OCI-LY1 (cell line): ENCODE results near the gene TPRKB.
"Not testable (repeated sequence)": the region's sequence is repeated elsewhere in the genome, so short reads cannot be mapped to it uniquely, and the experiment has no call there.

ENCODE experiments used
- H2AFZ ChIP-seq: fragments of 200-600 bp; sonication (generic), shearing (Covaris generic); 2 replicates; pipeline ENCODE4 v1.6.0; 2014; ENCODE audit warnings: antibody characterized with exemption, mild to moderate bottlenecking, low read length
- H3F3A ChIP-seq: fragments of 200-600 bp; sonication (generic), shearing (Covaris generic); 2 replicates; pipeline ENCODE4 v1.6.0; 2014; ENCODE audit warnings: mild to moderate bottlenecking, antibody characterized with exemption, low read length, moderate library complexity; ENCODE audit not compliant: insufficient read depth
- H3K27ac ChIP-seq: fragments of 200-600 bp; sonication (generic); 2 replicates; pipeline ENCODE4 v1.5.1; 2014; ENCODE audit warnings: low read length, mixed run types, mild to moderate bottlenecking, low read depth; ENCODE audit not compliant: poor library complexity, severe bottlenecking
- H3K27me3 ChIP-seq: fragments of 200-600 bp; sonication (generic); 2 replicates; pipeline ENCODE4 v1.6.0; 2014; ENCODE audit warnings: antibody characterized with exemption, mild to moderate bottlenecking, low read length, moderate library complexity; ENCODE audit not compliant: insufficient read depth
- H3K36me3 ChIP-seq: fragments of 200-600 bp; sonication (generic); 2 replicates; pipeline ENCODE4 v1.6.1; 2014; ENCODE audit warnings: mild to moderate bottlenecking, antibody characterized with exemption, low read length, moderate library complexity, mixed read lengths; ENCODE audit not compliant: insufficient read depth
- H3K4me1 ChIP-seq: fragments of 200-600 bp; sonication (generic); 2 replicates; pipeline ENCODE4 v1.5.1; 2014; ENCODE audit warnings: mild to moderate bottlenecking, low read length, moderate library complexity; ENCODE audit not compliant: insufficient read depth, severe bottlenecking
- H3K4me2 ChIP-seq: fragments of 200-600 bp; sonication (generic), shearing (Covaris generic); 2 replicates; pipeline ENCODE4 v1.6.1; 2014; ENCODE audit warnings: low read length
- H3K4me3 ChIP-seq: fragments of 200-600 bp; sonication (generic); 2 replicates; pipeline ENCODE4 v1.5.1; 2014; ENCODE audit warnings: low read length, low read depth, mild to moderate bottlenecking, mixed read lengths; ENCODE audit not compliant: poor library complexity, severe bottlenecking
- H3K79me2 ChIP-seq: fragments of 200-600 bp; shearing (Covaris generic); 2 replicates; pipeline ENCODE4 v1.6.1; 2016; ENCODE audit warnings: mixed run types, low read length, mixed read lengths; ENCODE audit not compliant: insufficient read depth
- H3K9ac ChIP-seq: fragments of 200-600 bp; sonication (generic), shearing (Covaris generic); 2 replicates; pipeline ENCODE4 v1.6.1; 2014; ENCODE audit warnings: mild to moderate bottlenecking, low read length, mixed read lengths
- H3K9me2 ChIP-seq: fragments of 200-600 bp; sonication (generic), shearing (Covaris generic); 2 replicates; pipeline ENCODE4 v1.6.1; 2014; ENCODE audit warnings: low read depth, mild to moderate bottlenecking, low read length, mixed read lengths
- H3K9me3 ChIP-seq: fragments of 200-600 bp; shearing (Covaris generic); 2 replicates; pipeline ENCODE4 v1.6.1; 2014; ENCODE audit warnings: low read length, mixed read lengths
- H4K20me1 ChIP-seq: fragments of 200-600 bp; sonication (generic), shearing (Covaris generic); 2 replicates; pipeline ENCODE4 v1.6.0; 2016; ENCODE audit warnings: mild to moderate bottlenecking, low read length; ENCODE audit not compliant: insufficient read depth
- EZH2 ChIP-seq: fragments of 200-600 bp; sonication (generic), shearing (Covaris generic); IDR thresholded peaks from 2 replicates; pipeline ENCODE4 v1.8.0; 2017; ENCODE audit warnings: borderline replicate concordance, mixed run types, mild to moderate bottlenecking, antibody characterized with exemption, low read length, moderate library complexity, mixed read lengths
- TF ChIP-seq, protein P1 (sequence below): fragments of 200-600 bp; sonication (generic), shearing (Covaris generic); IDR thresholded peaks from 2 replicates; pipeline ENCODE4 v1.5.1; 2017; ENCODE audit warnings: mild to moderate bottlenecking, antibody characterized with exemption, low read length, moderate library complexity, mixed read lengths

The TPRKB gene

DNA sequence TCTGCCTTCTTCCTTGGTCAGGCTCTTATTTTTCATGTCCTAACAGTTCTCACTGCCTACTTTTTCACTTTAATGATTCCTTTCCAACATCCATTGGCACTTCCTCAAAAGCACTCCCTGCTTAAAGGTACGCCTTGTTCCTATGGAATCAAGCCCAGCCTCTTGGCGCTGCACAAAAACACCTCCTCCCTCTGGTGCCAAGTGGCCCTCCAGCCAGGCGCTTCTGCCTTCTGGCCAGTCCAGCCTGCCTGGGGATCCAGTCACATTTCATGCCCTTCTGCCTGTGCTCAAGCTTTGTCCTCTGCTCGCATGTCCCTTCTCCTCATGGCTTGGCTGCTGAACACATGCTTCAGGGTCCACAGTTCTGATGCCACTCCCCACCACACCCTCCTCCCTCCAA lies 6.3 kb downstream of the TPRKB start:
- H3K9me2 ChIP-seq = no peaks in the 10 kb centered on the region
- no peak for TF ChIP-seq EZH2
- TF ChIP-seq, protein P1, sequence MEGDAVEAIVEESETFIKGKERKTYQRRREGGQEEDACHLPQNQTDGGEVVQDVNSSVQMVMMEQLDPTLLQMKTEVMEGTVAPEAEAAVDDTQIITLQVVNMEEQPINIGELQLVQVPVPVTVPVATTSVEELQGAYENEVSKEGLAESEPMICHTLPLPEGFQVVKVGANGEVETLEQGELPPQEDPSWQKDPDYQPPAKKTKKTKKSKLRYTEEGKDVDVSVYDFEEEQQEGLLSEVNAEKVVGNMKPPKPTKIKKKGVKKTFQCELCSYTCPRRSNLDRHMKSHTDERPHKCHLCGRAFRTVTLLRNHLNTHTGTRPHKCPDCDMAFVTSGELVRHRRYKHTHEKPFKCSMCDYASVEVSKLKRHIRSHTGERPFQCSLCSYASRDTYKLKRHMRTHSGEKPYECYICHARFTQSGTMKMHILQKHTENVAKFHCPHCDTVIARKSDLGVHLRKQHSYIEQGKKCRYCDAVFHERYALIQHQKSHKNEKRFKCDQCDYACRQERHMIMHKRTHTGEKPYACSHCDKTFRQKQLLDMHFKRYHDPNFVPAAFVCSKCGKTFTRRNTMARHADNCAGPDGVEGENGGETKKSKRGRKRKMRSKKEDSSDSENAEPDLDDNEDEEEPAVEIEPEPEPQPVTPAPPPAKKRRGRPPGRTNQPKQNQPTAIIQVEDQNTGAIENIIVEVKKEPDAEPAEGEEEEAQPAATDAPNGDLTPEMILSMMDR = no peak
- H3K9ac ChIP-seq = no peak overlapping the region
- no peak overlapping the region for H3K4me3 ChIP-seq
- no peaks in the 10 kb centered on the region for H3F3A ChIP-seq
- H3K9me3 ChIP-seq = no peaks in the 10 kb centered on the region
- no peak overlapping the region for H3K4me2 ChIP-seq
- peaks cover 62% of the 10 kb centered on the region for H3K36me3 ChIP-seq
- peaks cover 2% of the 10 kb centered on the region for H3K4me1 ChIP-seq
- H4K20me1 ChIP-seq = no peaks in the 10 kb centered on the region
- peaks cover 6% of the 10 kb centered on the region for H3K79me2 ChIP-seq
- H3K27ac ChIP-seq = no peak overlapping the region
- no peaks in the 10 kb centered on the region for H3K27me3 ChIP-seq
- no peak overlapping the region for H2AFZ ChIP-seq

DNA sequence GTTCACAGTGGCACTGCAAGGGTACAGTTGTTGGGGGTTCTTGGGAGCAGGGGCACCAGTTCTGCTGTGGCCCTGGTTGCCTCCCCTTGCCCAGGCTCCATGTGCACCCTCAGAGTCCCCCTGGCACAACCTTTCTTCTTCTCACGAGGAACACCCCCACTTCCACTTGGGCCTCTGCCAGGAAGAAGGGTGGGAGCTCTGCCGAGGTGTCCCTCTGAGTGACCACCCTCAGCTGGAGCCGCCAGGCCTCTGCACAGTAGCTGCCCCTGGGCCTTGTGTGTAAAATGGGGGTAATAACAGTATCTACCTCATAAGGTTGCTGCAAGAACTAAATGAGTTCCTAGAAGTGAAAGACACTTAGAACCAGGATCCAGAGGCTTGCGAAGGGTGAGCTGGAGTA lies 8.4 kb downstream of the TPRKB start:
- Histone ChIP-seq H3K4me1 (no peaks in the 10 kb centered on the region), H3K4me3 (no peak overlapping the region), H3F3A (no peaks in the 10 kb centered on the region), H3K9me3 (no peaks in the 10 kb centered on the region), H3K79me2 (no peaks in the 10 kb centered on the region), H2AFZ (no peak overlapping the region), H4K20me1 (no peaks in the 10 kb centered on the region), H3K27me3 (no peaks in the 10 kb centered on the region), H3K36me3 (peaks cover 55% of the 10 kb centered on the region), H3K27ac (no peak overlapping the region), H3K9me2 (no peaks in the 10 kb centered on the region), H3K9ac (no peak overlapping the region), H3K4me2 (no peak overlapping the region)
- TF ChIP-seq EZH2 = no peak
- TF ChIP-seq, protein P1 = no peak

DNA sequence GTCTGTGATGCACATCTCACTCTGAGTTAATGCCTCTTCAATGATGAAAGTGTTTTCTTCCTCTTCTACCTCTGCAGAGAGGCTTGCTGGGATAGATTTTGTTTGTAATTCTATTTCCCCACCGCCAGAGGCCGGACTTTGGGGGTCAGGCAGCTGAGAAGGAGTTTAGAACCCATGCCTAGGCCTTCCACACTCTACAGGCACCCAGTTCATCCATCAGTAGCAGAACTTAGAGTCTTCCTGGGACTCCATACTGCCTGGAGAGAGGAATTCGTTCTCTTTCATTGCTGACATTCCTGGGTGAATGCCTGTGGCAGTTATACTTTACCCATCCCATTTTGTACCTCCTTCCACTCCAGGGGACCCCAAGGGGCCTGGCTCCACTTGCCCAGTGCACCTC lies 9.1 kb downstream of the TPRKB start:
- Histone ChIP-seq H3K36me3 (peaks cover 48% of the 10 kb centered on the region), H3K9me3 (no peaks in the 10 kb centered on the region), H4K20me1 (no peaks in the 10 kb centered on the region), H3K27me3 (no peaks in the 10 kb centered on the region), H2AFZ (no peak overlapping the region), H3K79me2 (no peaks in the 10 kb centered on the region), H3K4me2 (no peak overlapping the region), H3K27ac (no peak overlapping the region), H3K4me3 (no peak overlapping the region), H3F3A (no peaks in the 10 kb centered on the region), H3K9ac (no peak overlapping the region), H3K9me2 (no peaks in the 10 kb centered on the region), H3K4me1 (no peaks in the 10 kb centered on the region)
- TF ChIP-seq, protein P1 = no peak
- TF ChIP-seq EZH2 = no peak

DNA sequence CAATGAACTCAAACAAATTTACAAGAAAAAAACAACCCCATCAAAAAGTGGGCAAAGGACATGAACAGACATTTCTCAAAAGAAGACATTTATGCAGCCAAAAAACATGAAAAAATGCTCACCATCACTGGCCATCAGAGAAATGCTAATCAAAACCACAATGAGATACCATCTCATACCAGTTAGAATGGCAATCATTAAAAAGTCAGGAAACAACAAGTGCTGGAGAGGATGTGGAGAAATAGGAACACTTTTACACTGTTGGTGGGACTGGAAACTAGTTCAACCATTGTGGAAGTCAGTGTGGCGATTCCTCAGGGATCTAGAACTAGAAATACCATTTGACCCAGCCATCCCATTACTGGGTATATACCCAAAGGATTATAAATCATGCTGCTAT lies 10.5 kb downstream of the TPRKB start:
- not testable (repeated sequence) for H3K4me3 ChIP-seq, H3K9ac ChIP-seq, H3K27me3 ChIP-seq, H3K27ac ChIP-seq, H3K4me1 ChIP-seq, H3F3A ChIP-seq, H3K9me3 ChIP-seq, H3K4me2 ChIP-seq, H3K79me2 ChIP-seq, H3K9me2 ChIP-seq, H2AFZ ChIP-seq, H4K20me1 ChIP-seq
- H3K36me3 ChIP-seq = peaks cover 35% of the 10 kb centered on the region
